Stimulated activated naive CD8-positive, alpha-beta T cell treated with anti-CD3 and anti-CD28 coated beads, Interleukin-15, Interleukin-2, amounts not matched to agents 100 ng/mL and 50 ng/mL, for 24 hours (primary cell): ENCODE data around the gene RETREG3.

Source experiments
- H3K27ac Mint-ChIP-seq: one replicate; pipeline ENCODE4 v1.8.0; 2021; ENCODE audit warnings: mild to moderate bottlenecking, mixed read lengths
- H3K27me3 Mint-ChIP-seq: one replicate; pipeline ENCODE4 v1.8.0; 2021; ENCODE audit warnings: mixed read lengths
- H3K36me3 Mint-ChIP-seq: one replicate; pipeline ENCODE4 v1.8.0; 2021; ENCODE audit warnings: low read depth, mixed read lengths
- H3K4me1 Mint-ChIP-seq: one replicate; pipeline ENCODE4 v1.8.0; 2021; ENCODE audit warnings: low read depth, mixed read lengths
- H3K4me3 Mint-ChIP-seq: one replicate; pipeline ENCODE4 v1.8.0; 2021; ENCODE audit warnings: mild to moderate bottlenecking, mixed read lengths
- H3K9me3 Mint-ChIP-seq: one replicate; pipeline ENCODE4 v1.8.0; 2021; ENCODE audit warnings: mixed read lengths

The RETREG3 gene

DNA sequence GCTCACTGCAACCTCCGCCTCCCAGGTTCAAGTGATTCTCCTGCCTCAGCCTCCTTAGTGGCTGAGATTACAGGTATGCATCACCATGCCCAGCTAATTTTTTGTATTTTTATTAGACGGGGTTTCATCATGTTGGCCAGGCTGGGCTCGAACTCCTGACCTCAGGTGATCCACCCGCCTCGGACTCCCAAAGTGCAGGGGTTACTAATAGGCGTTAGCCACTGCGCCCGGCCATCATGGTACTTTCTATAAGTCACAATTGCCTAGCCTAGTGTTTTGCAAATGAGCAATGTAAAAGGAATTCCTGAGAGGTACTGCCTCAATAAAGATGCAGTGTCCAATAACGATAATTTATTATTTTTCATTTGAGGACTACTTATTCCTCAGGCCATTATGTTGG, 17.8 kb downstream of the RETREG3 start:
- H3K4me1 Mint-ChIP-seq: peaks cover 8% of the 10 kb centered on the region
- H3K4me3 Mint-ChIP-seq: no peak overlapping the region
- no peaks in the 10 kb centered on the region for H3K9me3 Mint-ChIP-seq
- no peak overlapping the region for H3K27ac Mint-ChIP-seq
- H3K27me3 Mint-ChIP-seq: no peaks in the 10 kb centered on the region
- H3K36me3 Mint-ChIP-seq: peaks cover 35% of the 10 kb centered on the region

DNA sequence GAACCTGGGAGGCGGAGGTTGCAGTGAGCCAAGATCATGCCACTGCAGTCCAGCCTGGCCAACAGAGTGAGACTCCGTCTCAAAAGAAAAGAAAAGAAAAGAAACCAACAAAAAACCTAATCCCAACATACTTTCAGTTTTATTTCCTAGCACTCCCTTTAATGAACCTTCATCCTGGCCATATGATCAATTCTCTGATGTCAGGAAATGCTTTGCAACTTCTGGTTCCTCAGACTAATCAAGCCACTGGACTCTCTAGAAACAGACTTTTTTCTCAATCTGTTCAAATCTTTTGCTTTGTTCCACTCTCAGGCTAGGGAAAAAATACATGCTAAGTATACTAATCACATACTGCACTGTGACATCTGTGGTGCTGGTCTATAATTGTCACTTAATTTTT, 18.3 kb downstream of the RETREG3 start:
- Mint-ChIP-seq H3K27me3 (no peaks in the 10 kb centered on the region), H3K27ac (peak overlapping the region; percentile 21), H3K4me3 (no peak overlapping the region), H3K4me1 (peaks cover 8% of the 10 kb centered on the region), H3K9me3 (no peaks in the 10 kb centered on the region), H3K36me3 (peaks cover 32% of the 10 kb centered on the region)

DNA sequence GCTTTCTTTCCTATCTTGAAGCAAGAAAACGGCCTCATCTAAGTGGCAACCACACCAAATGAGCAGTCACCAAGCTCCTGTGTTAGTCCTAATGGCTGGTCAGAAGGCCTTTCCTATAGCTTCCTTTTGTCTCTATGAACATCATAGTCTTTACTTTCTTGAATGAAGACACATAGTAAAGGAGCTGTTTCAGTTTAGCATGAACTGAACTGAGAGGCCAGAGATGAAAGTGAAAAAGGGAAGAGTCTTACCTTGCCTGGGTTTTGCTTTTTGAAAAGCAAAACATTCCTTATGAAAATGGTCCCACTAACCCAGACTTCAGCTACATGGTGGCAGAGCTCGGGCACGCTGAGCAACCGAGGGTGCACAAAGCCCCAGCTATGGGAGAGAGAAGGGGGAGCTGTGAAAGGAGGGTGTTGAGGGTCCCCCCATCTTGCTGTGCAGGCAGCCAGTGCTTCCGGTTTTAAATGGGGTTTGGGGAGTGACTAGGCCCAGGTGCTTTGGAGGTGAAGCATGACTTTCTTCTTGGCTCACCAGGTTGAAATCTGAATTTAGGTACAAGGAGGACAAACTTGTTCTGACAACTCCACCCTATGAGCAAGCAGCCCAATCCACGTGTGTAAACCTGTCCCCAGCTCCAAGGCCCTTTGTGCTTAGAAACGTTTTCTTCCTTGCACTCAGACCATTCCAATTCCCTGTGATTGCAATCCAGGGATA, 22.5 kb downstream of the RETREG3 start:
- Mint-ChIP-seq H3K36me3 (peaks cover 47% of the 10 kb centered on the region), H3K27me3 (no peaks in the 10 kb centered on the region), H3K4me3 (no peak overlapping the region), H3K27ac (no peak overlapping the region), H3K9me3 (no peaks in the 10 kb centered on the region), H3K4me1 (peaks cover 3% of the 10 kb centered on the region)

DNA sequence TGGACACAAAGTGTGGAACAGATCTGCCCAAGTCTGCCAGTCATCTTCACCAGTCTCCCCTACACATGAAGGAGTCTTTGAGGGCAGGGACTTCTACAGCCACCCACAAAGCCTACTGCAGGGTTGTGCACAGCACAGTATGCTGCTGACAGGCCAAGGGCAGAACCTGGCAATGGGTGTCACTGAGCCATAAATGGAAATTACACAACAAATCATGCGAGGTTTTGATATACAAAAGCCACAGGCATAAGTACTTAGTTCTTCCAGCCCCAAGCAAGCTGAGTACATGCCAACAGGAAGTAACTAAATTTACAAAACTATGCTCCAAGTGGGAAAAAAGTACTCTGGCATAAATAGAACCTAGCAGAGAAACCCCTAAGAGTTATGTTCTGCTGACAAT, 23.8 kb downstream of the RETREG3 start:
- Mint-ChIP-seq H3K4me1 (peaks cover 3% of the 10 kb centered on the region), H3K36me3 (peaks cover 46% of the 10 kb centered on the region), H3K4me3 (no peak overlapping the region), H3K27me3 (no peaks in the 10 kb centered on the region), H3K27ac (no peak overlapping the region), H3K9me3 (no peaks in the 10 kb centered on the region)

DNA sequence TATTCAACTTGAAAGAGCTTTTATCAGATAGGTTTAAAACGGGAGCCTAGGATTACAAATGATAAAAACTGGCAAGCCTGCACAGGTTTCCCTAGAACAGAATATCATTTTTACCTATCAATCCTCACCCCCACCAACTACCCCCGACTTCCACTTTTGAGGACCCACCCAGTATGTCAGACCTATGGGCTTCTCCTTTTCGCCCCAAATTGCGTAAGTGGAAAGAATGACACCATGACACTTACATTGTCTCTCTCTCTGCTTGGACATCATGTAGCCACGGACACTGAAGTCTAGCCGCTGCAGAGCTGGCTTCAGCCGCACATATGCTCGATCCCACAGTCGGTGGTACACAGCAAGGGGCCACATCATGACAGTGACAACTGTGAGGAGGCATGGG, 24.3 kb downstream of the RETREG3 start:
- no peak overlapping the region for H3K4me3 Mint-ChIP-seq
- H3K4me1 Mint-ChIP-seq: peaks cover 3% of the 10 kb centered on the region
- no peak overlapping the region for H3K27ac Mint-ChIP-seq
- H3K9me3 Mint-ChIP-seq: no peaks in the 10 kb centered on the region
- peaks cover 46% of the 10 kb centered on the region for H3K36me3 Mint-ChIP-seq
- no peaks in the 10 kb centered on the region for H3K27me3 Mint-ChIP-seq

DNA sequence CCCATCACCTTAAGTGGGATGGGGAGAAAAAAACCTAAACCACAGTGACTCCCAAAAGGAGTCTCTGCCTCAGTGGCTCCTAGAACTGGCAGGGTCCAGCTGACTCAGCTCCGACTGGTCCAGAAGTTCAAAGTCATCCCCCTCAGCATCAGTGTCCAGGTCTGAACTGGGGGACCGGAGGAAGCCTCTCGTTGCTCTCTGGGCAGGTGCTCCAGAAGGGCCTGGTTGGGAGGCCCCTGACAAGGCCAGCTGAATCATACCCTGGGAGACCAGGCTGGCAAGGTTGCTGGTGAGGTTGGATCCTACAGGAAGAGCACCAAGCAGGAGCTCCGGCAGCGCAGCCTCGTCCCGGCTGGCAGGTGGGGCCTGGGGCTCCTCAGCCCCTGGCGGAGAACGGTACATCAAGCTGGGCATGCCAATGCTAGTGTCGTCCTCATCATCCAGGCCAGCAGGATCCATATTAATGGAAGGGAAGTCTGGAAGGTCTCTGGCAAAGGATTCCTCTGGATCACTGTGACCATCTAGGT, 27.4 kb downstream of the RETREG3 start:
- Mint-ChIP-seq H3K9me3 (no peaks in the 10 kb centered on the region), H3K4me3 (no peak overlapping the region), H3K4me1 (peaks cover 19% of the 10 kb centered on the region), H3K27ac (no peak overlapping the region), H3K36me3 (peaks cover 40% of the 10 kb centered on the region), H3K27me3 (no peaks in the 10 kb centered on the region)

DNA sequence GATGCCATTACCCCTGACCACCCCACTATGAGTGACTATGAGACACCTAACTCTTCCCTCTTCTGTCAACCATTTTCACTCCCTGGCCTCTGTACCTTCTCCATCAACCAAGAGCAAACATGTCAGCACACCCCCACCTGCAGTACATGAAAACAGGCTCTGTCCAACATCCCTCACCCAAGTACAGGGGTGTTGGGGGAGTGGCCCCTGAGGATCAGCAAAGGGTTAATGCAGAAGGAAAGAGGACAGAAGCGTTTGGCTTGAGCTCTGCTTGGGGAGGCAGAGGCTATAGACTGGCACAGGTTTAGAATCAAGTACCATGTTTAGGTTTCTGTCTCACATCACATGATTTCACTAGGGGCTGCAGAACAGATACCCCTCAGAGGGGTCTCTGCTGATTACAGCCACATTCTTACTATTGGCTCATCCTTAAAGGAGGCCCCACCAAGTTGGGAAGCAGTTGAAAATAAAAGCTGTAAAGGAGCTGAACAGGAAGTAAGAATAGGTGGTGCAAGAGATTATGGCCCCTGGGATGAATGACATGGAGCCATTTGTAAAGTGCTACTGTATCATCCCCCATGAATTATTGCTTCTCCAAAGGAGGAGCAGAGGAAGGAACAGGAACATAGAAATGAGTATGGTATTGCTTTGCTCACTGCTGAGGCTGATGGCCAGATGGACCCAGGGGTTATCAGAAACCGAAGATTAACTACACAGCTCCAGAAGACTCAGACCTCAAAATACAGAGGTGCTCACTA, 29.2 kb downstream of the RETREG3 start:
- Mint-ChIP-seq H3K4me1 (peaks cover 34% of the 10 kb centered on the region), H3K36me3 (peaks cover 55% of the 10 kb centered on the region), H3K9me3 (no peaks in the 10 kb centered on the region), H3K4me3 (no peak overlapping the region), H3K27ac (peak overlapping the region; percentile 29), H3K27me3 (no peaks in the 10 kb centered on the region)

DNA sequence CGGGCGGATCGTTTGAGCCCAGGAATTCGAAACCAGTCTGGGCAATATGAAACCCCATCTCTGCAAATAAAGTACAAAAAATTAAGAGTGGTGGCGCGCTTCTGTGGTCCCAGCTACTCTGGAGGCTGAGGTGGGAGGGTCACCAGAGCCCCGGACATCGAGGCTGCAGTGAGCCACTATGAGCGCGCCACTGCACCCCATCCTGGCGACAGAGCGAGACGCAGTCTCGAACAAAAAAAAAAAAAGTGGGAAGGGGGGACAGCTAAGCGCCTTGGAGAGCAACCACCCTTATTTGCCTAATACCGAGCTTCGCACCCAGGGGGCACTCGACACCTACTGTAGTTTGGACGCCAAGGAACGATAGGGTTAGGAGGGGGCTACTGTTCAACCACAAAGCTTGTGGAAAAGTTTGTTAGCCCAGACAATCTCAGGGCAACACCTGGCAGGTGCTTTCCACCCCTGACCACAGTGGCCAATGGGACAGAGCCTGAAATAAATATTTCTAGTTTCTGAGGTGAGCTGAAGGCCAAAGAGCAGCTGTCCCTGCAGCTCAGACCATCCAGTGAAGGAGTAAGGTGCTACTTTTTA, 30.8 kb downstream of the RETREG3 start:
- Mint-ChIP-seq H3K4me3 (peak overlapping the region; percentile 90), H3K36me3 (peaks cover 62% of the 10 kb centered on the region), H3K27me3 (no peaks in the 10 kb centered on the region), H3K27ac (peak overlapping the region; percentile 98), H3K9me3 (no peaks in the 10 kb centered on the region), H3K4me1 (peaks cover 38% of the 10 kb centered on the region)

DNA sequence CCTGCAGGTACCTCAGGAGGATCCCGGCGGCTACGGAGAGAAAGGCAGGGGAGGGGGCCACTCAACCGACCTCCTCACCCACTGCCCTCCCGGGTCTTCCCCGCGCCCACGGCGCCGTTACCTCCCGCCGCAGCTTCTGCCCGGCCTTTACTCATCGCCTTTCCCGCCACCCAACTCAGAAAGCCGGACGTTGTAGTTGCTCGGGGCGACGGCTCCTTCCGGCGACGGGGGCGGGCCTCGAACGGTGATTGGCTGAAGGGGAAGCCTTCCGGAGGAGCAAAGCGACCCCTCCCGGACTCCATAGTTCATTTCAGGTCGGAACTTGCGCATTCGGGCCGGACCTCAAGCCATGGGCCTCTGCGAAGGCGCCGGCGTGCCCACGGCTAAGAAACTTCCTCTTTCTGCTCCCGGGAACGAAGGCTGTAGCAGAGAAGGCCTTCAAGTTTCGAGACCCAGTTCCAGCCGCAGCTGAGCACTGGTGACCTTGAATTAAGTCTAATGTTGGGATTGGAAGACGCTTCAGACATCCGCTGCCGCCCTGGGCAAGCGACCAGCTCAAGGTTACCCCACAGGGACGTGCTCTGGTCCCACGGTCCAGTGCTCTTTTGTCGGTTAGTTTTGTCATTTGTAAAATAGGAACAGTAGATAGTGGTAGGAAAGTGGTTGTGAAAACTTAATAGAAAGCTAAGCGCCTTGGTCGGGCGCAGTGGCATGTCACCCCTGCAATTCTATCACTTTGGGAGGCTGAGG, 31.5 kb downstream of the RETREG3 start, which contains the start of gene PSMC3IP:
PSMC3IP (minus strand) TSS at position 198 of the 750 bp plus-strand sequence; CDS start at position 155, 43 bp downstream.
- Mint-ChIP-seq H3K36me3 (peaks cover 62% of the 10 kb centered on the region), H3K27ac (peak within 1 kb of the TSS; percentile 98), H3K27me3 (no peaks in the 10 kb centered on the region), H3K4me1 (peaks cover 42% of the 10 kb centered on the region), H3K9me3 (no peaks in the 10 kb centered on the region), H3K4me3 (peak within 1 kb of the TSS; percentile 90)

DNA sequence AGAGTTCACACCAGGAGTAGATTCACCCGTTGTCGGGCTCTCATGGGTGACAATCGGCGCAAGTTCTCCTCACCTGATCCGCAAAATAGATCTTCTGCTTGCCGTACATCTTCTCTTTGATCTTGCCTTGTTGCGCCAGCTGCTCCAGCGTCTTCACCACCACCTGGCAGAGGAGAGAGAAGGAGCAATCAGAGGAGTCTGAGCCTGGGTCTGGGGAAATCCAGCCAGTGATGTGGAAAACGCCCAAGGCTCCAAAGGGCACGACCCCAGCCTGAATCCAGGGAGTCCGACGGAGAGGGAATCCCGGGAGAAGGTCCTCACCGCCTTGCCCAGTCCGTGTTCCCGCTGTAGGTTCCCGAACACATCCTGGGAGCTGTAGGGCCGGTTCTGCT, 32.0 kb downstream of the RETREG3 start:
- Mint-ChIP-seq H3K9me3 (no peaks in the 10 kb centered on the region), H3K36me3 (peaks cover 65% of the 10 kb centered on the region), H3K4me3 (peak overlapping the region; percentile 90), H3K4me1 (peaks cover 42% of the 10 kb centered on the region), H3K27ac (peak overlapping the region; percentile 98), H3K27me3 (no peaks in the 10 kb centered on the region)

DNA sequence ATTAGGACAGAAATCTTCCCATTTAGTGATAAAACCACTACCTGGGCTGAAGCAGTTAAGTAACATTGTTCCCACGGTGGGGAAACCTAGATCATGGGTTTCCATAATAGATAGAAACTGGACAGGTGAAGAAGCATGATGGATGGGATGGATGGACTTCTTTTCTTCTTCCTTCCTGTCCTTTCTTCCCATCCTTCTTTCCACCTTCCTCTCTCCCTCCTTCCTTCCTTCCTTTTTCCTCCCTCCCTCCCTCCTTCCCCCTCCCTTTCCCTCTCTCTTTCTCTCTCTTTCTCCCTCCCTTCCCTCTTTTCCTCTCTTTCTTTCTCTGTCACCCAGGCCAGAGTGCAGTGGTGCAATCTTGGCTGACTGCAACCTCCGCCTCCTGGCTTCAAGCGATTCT, 34.7 kb downstream of the RETREG3 start:
- Mint-ChIP-seq H3K27ac (no peak overlapping the region), H3K27me3 (no peaks in the 10 kb centered on the region), H3K9me3 (no peaks in the 10 kb centered on the region), H3K36me3 (peaks cover 81% of the 10 kb centered on the region), H3K4me1 (peaks cover 49% of the 10 kb centered on the region), H3K4me3 (no peak overlapping the region)

DNA sequence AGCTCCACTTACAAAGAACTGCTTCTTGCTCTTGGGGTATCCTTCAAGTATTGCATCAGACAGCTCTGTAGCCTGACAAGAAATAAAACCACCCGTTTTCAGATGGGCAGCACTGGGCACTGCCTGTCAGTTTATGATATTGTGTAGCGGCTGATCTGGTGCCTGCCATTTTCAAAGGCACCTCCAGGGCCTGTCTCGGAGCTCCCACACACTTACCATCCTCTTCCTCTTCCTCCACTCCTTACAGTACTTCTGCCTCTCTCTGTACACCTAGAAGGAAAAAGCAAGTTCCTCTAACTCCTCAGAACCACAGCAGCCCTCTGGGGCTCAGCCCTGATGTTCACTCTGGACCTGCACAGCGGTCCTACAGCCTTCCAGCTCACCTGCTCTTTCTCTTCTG, 36.1 kb downstream of the RETREG3 start:
- H3K36me3 Mint-ChIP-seq: peaks cover 91% of the 10 kb centered on the region
- H3K27ac Mint-ChIP-seq: peak overlapping the region; percentile 64
- no peak overlapping the region for H3K4me3 Mint-ChIP-seq
- H3K4me1 Mint-ChIP-seq: peaks cover 53% of the 10 kb centered on the region
- no peaks in the 10 kb centered on the region for H3K9me3 Mint-ChIP-seq
- no peaks in the 10 kb centered on the region for H3K27me3 Mint-ChIP-seq

DNA sequence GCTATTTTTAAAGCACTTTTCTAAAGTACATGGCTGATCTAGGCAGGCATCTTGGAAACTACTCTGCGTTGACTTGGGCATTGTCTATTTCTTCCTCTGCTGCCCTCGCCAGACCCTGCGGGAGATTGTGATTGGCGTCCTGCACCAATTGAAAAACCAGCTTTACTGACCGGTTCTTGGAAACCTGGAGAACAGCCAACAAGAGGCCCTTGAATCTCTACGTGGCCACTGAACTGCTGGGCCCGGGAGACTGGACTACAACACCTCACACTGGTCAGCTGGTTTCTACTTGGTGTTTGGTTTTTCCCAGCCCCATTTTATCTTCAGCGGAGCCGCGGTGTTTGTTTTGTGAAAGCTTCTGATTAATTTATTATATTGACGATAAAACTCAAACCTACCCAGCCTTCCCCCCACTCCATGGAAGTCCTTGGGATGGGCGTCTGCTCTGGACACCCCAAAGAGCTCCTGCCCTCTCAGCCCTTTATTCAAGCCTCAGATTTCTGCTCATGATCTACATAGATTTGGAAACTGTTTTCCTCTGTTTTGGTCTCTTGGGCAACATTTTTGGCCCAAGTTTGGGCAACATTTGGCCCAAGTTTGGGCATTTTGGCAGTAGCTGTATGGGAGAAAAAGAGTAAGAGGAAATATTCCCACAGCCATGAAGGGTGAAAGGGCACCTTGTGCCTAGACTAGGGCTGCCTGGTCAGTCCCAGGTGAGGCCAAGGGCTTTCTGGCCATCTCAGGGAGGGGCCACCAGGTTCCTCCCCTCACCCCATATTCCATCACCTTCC, 37.5 kb downstream of the RETREG3 start:
- H3K36me3 Mint-ChIP-seq: peaks cover 84% of the 10 kb centered on the region
- H3K27me3 Mint-ChIP-seq: no peaks in the 10 kb centered on the region
- H3K9me3 Mint-ChIP-seq: no peaks in the 10 kb centered on the region
- H3K27ac Mint-ChIP-seq: no peak overlapping the region
- no peak overlapping the region for H3K4me3 Mint-ChIP-seq
- H3K4me1 Mint-ChIP-seq: peaks cover 53% of the 10 kb centered on the region
